HG03571 (cell line): ENCODE results near the gene FRAT2.
A peak's percentile ranks its signal among the peaks of the same experiment; 100 is the strongest.

Source experiments
- ATAC-seq: cut with Tn5 transposase; IDR thresholded peaks from one replicate; pipeline ENCODE4 v1.9.1; 2021; ENCODE audit not compliant: unreplicated experiment

FRAT2 gene

GRCh38 chr10:97327348-97328294 is 6.9 kb downstream of the FRAT2 start:
- ATAC-seq, result no peak

- no peak for ATAC-seq
These were observed 8.8 kb downstream of the FRAT2 start for GRCh38 chr10:97325754-97326153.

DNA sequence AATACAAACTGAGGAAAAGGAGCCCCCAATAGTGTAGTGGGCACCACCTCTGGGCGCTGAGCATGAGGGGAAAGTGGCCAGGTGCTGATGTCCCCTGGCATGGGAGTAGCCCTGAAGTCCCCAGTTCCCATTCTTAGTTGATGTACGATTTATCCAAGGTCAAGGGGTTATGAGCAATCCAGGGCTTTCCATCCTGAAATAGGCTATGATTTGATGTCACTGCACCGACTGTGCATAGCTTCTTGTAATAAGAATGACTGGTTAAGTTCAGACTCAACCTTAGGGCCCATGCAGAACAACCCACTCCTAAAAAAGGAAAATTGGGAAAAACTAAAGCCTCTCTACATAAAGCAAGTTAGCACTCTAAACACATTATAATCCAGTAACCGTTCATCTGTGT is 11.0 kb downstream of the FRAT2 start:
- ATAC-seq, result no peak

- no peak for ATAC-seq
These were observed 12.7 kb downstream of the FRAT2 start for GRCh38 chr10:97321804-97322190.

- no peak for ATAC-seq
These were observed 13.3 kb downstream of the FRAT2 start for GRCh38 chr10:97321032-97321803.

GRCh38 chr10:97320480-97321031 is 14.0 kb downstream of the FRAT2 start:
- ATAC-seq, result no peak

GRCh38 chr10:97319671-97320479 is 14.7 kb downstream of the FRAT2 start:
- ATAC-seq, result peak; percentile 31

GRCh38 chr10:97318772-97319651 is 15.5 kb downstream of the FRAT2 start, which contains the start of gene FRAT1:
Gene FRAT1, plus strand, starts transcription at chr10:97319271. Its CDS starts 183 bp downstream, at chr10:97319454.
- peak; percentile 59 for ATAC-seq

DNA sequence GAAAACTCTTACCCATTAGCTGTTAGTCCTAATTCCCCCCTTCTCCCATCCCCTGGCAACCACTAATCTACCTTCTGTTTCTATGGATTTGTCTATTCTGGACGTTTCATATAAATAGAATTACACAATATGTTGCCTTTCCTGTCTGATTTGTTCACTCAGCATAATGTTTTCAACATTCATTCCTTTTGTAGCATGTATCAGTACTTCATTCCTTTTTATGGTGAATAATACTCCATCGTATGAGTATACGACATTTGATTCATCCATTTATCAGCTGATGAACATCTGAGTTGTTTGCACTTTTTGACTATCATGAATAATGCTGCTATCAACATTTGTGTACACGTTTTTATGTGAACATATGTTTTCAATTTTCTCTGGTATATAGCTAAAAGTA is 19.9 kb downstream of the FRAT2 start:
- ATAC-seq, result no peak

DNA sequence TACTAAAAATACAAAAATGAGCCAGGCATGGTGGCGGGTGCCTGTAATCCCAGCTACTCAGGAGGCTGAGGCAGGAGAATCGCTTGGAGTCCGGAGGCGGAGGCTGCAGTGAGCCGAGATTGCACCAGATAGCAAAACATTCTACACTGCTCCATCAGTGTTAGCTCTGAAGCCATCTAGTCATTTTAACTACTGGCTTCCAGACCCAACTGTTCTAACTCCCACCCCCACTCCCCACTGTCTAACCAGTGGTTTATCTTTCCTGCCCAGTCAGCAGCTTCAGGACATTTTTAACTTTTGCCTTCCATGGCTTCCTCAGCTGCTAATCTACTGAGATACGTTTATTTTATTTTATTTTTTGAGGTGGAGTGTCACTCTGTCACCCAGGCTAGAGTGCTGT is 21.6 kb downstream of the FRAT2 start:
- ATAC-seq, result no peak

DNA sequence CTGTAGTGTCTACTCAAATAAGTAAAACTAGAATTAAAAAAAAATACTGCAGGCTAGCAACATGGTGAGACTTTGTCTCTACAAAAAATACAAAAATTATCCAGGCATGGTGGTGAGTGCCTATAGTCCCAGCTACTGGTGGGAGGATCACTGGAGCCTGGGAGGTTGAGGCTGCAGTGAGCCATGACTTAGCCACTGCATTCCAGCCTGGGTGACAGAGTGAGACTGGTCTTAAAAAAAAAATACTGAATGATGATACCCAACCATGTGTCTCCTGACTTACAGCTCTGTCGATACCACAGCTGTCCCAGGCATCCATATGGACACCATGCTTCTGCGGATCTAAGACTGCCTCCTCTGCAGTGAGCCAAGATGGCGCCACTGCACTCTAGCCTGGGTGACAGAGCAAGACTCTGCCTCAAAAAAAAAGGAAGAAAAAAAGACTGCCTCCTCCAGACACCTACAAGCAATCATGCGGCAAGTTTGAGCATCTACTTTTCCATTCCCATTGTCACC is 23.4 kb downstream of the FRAT2 start:
- ATAC-seq, result no peak

GRCh38 chr10:97307866-97308780 is 26.4 kb downstream of the FRAT2 start:
- ATAC-seq, result no peak

DNA sequence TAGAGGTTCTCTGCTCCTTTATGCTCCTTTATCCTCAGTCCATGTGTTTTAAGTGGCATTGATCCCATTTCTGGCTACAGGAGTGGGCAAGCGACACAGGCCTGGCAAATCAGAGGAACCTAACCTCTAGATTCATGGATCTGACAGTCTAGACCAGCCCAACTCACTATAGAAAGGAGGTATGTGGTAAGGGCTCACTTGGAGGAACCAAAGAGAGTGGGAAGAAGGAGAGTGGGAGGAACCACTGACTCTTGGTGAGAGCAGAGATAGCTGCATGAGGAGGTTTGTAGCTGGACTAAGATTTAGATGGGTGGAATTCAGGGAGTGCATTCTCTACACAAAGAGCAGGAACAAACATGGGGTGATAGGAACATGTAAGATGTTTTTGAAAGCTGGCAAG is 27.1 kb downstream of the FRAT2 start:
- ATAC-seq, result no peak

GRCh38 chr10:97302088-97302791 is 32.3 kb downstream of the FRAT2 start:
- no peak for ATAC-seq

DNA sequence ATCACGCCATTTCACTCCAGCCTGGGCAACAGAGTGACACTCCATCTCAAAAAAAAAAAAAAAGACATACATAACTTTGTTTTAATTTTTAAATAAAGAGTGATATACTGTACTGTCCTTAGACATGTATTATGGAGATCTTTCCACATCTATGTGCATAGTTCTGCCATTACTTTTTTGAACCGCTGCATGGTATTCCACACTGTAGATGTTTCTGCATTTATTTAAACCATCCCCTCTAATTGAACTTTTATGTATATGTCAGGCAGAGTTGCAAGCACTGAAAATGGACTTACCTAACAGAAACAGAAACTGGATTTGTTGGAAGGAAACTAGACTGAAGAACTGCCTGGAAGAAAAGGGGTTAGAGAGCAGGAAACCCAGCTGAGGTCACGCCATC is 33.5 kb downstream of the FRAT2 start:
- no peak for ATAC-seq

- no peak for ATAC-seq
These were observed 36.3 kb downstream of the FRAT2 start for GRCh38 chr10:97298223-97298571.

GRCh38 chr10:97297556-97298222 is 36.8 kb downstream of the FRAT2 start:
- ATAC-seq, result no peak

DNA sequence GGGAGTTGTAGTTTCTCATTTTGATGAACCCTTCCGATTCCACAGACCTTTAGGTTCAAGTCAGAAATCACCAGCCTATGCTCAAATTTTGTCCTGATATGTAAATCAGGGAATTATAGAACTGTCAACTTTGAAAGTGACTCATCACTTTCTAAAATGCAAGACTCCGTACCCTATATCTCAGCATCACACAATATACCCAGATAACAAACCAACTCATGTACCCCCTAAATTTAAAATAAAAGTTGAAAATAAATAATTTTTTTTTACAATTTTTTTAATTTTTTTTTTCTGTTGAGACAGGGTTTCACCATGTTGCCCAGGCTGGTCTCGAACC is 41.7 kb downstream of the FRAT2 start:
- ATAC-seq, result no peak
